B cell (primary cell): ENCODE measurements around the gene MOB3B. TPM values are rescaled to one million over a fixed set of nuclear protein-coding genes. Genes with fewer than 3 reads are reported as not detected.

ENCODE experiments used
- ATAC-seq: fragments of 200-7000 bp; cut with Tn5 transposase; one replicate; pipeline ENCODE4 v1.10.0; 2021; ENCODE audit warnings: low read depth, mild to moderate bottlenecking, moderate number of reproducible peaks, moderate library complexity
- CTCF ChIA-PET: fragments of 350-600 bp; sonication (Branson Sonifier 250); formaldehyde crosslinking; loops from one replicate; lab custom pipeline; 2021; ENCODE audit warnings: antibody characterized with exemption, inconsistent platforms; lab: Charles Lee
- POLR2A ChIA-PET: fragments of 350-600 bp; sonication (Branson Sonifier 250); formaldehyde crosslinking; loops from one replicate; lab custom pipeline; 2021; ENCODE audit warnings: antibody characterized with exemption; lab: Charles Lee
- DNase-seq: peaks from one replicate; pipeline ENCODE4 v3.0.0; 2013
- H2AFZ ChIP-seq: 2 replicates; pipeline ENCODE4 v1.6.1; 2012; ENCODE audit warnings: mild to moderate bottlenecking, low read depth, low read length; ENCODE audit not compliant: insufficient read depth, poor library complexity, severe bottlenecking
- H3K27ac ChIP-seq, 2 donors: 1 replicate in 1 of 2; 2 replicates in 1 of 2; pipeline ENCODE4 v1.5.1; 2012 to 2013; ENCODE audit warnings: low read length in 2 of 2, mild to moderate bottlenecking in 2 of 2, moderate library complexity in 1 of 2
- H3K27me3 ChIP-seq, 4 experiments: fragments of 200-600 bp in 1 of 4; sonication (generic) in 1 of 4; replicated peaks in 1 of 4; 1 replicate in 2 of 4; 2 replicates in 2 of 4; pipeline versions ENCODE4 v1.6.1 to v1.7.0; 2013 to 2016; ENCODE audit warnings: low read length in 3 of 4, mild to moderate bottlenecking in 2 of 4, mixed read lengths in 1 of 4, moderate library complexity in 1 of 4; ENCODE audit not compliant: insufficient read depth in 4 of 4, control insufficient read depth in 3 of 4; ENCODE audit errors: control extremely low read depth in 1 of 4
- H3K36me3 ChIP-seq, 2 experiments: replicated peaks in 1 of 2; 1 replicate in 1 of 2; 2 replicates in 1 of 2; pipeline versions ENCODE4 v1.6.1 to v1.7.1; 2013; ENCODE audit warnings: low read length in 1 of 2; ENCODE audit not compliant: insufficient read depth in 2 of 2, control insufficient read depth in 1 of 2; ENCODE audit errors: control extremely low read depth in 1 of 2, extremely low read depth in 1 of 2
- H3K4me1 ChIP-seq, 2 donors: fragments of 200-600 bp in 1 of 2; sonication (generic) in 1 of 2; 1 replicate in 1 of 2; 2 replicates in 1 of 2; pipeline versions ENCODE4 v1.5.1 to v1.6.1; 2013 to 2017; ENCODE audit warnings: low read length in 2 of 2; ENCODE audit not compliant: control insufficient read depth in 2 of 2, insufficient read depth in 2 of 2
- H3K4me2 ChIP-seq: replicated peaks from 2 replicates; pipeline ENCODE3; 2012; ENCODE audit warnings: mild to moderate bottlenecking, low read depth, low read length; ENCODE audit not compliant: poor library complexity, severe bottlenecking
- H3K4me3 ChIP-seq, 5 experiments: fragments of 200-600 bp in 1 of 5; sonication (generic) in 1 of 5; 1 replicate in 3 of 5; 2 replicates in 2 of 5; pipeline versions ENCODE4 v1.5.1 to v1.7.0; 2011 to 2016; ENCODE audit warnings: low read length in 4 of 5, mild to moderate bottlenecking in 4 of 5, low read depth in 2 of 5, control low read depth in 1 of 5, moderate library complexity in 1 of 5; ENCODE audit not compliant: insufficient read depth in 1 of 5; ENCODE audit errors: control extremely low read depth in 1 of 5, extremely low read depth in 1 of 5
- H3K79me2 ChIP-seq: fragments of 200-600 bp; sonication (generic); one replicate; pipeline ENCODE4 v1.6.0; 2016; ENCODE audit warnings: low read length; ENCODE audit not compliant: control insufficient read depth, insufficient read depth
- H3K9ac ChIP-seq: fragments of 200-600 bp; sonication (generic); 2 replicates; pipeline ENCODE4 v1.6.1; 2017; ENCODE audit warnings: mild to moderate bottlenecking, low read length, moderate library complexity
- H3K9me3 ChIP-seq, 3 donors: one replicate each; pipeline versions ENCODE4 v1.6.1 to v1.7.1; 2013; ENCODE audit warnings: low read length in 2 of 3; ENCODE audit not compliant: control insufficient read depth in 2 of 3, insufficient read depth in 1 of 3; ENCODE audit errors: control extremely low read depth in 1 of 3
- H4K20me1 ChIP-seq: 2 replicates; pipeline ENCODE4 v1.6.0; 2012; ENCODE audit warnings: mild to moderate bottlenecking, low read length; ENCODE audit not compliant: insufficient read depth, control insufficient read depth, poor library complexity, severe bottlenecking
- H3K27ac Mint-ChIP-seq: one replicate; pipeline ENCODE4 v1.8.0; 2021; ENCODE audit warnings: mixed read lengths
- H3K27me3 Mint-ChIP-seq: one replicate; pipeline ENCODE4 v1.8.0; 2021; ENCODE audit warnings: mixed read lengths
- H3K4me1 Mint-ChIP-seq: one replicate; pipeline ENCODE4 v1.8.0; 2021; ENCODE audit warnings: mixed read lengths
- H3K4me3 Mint-ChIP-seq: one replicate; pipeline ENCODE4 v1.8.0; 2021; ENCODE audit warnings: mixed read lengths
- H3K9me3 Mint-ChIP-seq: one replicate; pipeline ENCODE4 v1.8.0; 2022; ENCODE audit warnings: mixed read lengths; ENCODE audit not compliant: insufficient read depth
- EZH2 ChIP-seq: IDR thresholded peaks from 2 replicates; pipeline ENCODE4 v1.6.1; 2012; ENCODE audit warnings: borderline replicate concordance, low read depth, mild to moderate bottlenecking, moderate library complexity, low read length; ENCODE audit not compliant: insufficient read depth, poor library complexity, severe bottlenecking
- WGBS: methylation state at CpG from one replicate; pipeline ENCODE4 v1.1.5; 2013; ENCODE audit warnings: missing lambda C conversion rate; ENCODE audit not compliant: insufficient coverage; 5-methylcytosine and 5-hydroxymethylcytosine counted together
- intact Hi-C: fragments of 100-400 bp; cut with micrococcal nuclease; formaldehyde crosslinking; loops from one replicate; pipeline ENCODE4 v1.10.0; 2022
- polyA plus RNA-seq: library from polyadenylated mRNA; depleted of rRNA; stranded (reverse); fragments of >200 nt; gene quantifications from 2 replicates; pipeline ENCODE4 v1.2.3, GENCODE V29; 2012
- total RNA-seq, 2 donors: library from RNA; stranded (reverse); fragments of 120-200 nt in 1 of 2; gene quantifications; 1 replicate in 1 of 2; 2 replicates in 1 of 2; pipeline versions ENCODE4 v1.2.3 to v1.2.4, GENCODE V29; 2013 to 2022
- TF ChIP-seq, protein P1 (sequence below): fragments of 200-600 bp; IDR thresholded peaks from one replicate; pipeline ENCODE4 v1.8.0; 2022; ENCODE audit warnings: antibody characterized with exemption, mild to moderate bottlenecking

MOB3B gene
- total and polyA plus RNA-seq, 2 donors (not counting 1 experiment from before 2014, with no cell fraction given), result 7.3 to 7.9 TPM

DNA sequence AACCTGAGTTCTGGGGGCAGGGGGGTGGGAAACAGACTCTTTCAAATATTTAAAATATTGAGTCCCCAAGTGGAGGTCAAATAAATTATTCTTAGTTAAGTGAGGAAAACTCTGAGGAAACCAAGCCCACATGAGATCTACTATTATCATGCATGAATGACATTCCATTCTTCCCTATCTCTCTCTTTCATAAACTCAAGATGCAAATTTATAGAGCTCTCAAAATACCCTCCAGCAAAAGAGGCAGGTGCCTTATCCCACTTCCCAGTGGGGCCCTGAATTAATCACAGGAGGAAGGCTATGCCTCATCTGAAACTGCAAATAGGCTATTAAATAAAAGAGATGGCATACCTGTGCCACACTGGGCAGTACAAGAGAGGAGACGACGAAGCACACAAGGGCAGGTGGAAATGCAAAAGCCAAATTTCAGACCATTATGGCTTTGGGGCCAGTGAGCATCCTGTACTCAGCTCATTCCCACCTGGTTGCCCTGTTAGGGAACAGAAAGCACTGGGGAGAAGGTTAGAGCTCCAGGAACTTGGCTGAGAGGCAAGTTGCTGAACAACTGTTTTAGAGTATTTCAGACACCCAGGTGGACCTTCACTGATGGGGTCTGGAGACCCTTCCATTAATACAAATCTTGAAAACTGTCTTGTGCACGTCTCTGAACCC, 130.5 kb downstream of the MOB3B start:
- ATAC-seq, result no peak
- Histone ChIP-seq H3K79me2 (peaks cover 84% of the 10 kb centered on the region), H3K4me3 (no peak overlapping the region), H3K4me1 (peaks cover 36 to 45% of the 10 kb centered on the region in 2 donors), H2AFZ (no peak overlapping the region), H3K9me3 (peaks cover 0 to 2% (median 0%) of the 10 kb centered on the region in 3 donors), H3K9ac (no peak overlapping the region), H3K4me2 (peak overlapping the region; percentile 26), H3K27ac (no peak overlapping the region), H3K36me3 (peaks cover 2 to 3% of the 10 kb centered on the region in 2 experiments), H4K20me1 (peaks cover 6% of the 10 kb centered on the region), H3K27me3 (no peaks in the 10 kb centered on the region)
- peak overlapping the region; percentile 21 for H3K27ac Mint-ChIP-seq
- peak overlapping the region; percentile 24 for H3K4me3 Mint-ChIP-seq
- ChIA-PET CTCF (interaction anchor here (1.3 to 1.6 kb wide), 2 partner anchors 20 to 131 kb away, joined by 3 to 4 read pairs; partner anchors contain the start of gene MOB3B), POLR2A (no interaction called here)
- DNase-seq, result no peak
- TF ChIP-seq, protein P1, sequence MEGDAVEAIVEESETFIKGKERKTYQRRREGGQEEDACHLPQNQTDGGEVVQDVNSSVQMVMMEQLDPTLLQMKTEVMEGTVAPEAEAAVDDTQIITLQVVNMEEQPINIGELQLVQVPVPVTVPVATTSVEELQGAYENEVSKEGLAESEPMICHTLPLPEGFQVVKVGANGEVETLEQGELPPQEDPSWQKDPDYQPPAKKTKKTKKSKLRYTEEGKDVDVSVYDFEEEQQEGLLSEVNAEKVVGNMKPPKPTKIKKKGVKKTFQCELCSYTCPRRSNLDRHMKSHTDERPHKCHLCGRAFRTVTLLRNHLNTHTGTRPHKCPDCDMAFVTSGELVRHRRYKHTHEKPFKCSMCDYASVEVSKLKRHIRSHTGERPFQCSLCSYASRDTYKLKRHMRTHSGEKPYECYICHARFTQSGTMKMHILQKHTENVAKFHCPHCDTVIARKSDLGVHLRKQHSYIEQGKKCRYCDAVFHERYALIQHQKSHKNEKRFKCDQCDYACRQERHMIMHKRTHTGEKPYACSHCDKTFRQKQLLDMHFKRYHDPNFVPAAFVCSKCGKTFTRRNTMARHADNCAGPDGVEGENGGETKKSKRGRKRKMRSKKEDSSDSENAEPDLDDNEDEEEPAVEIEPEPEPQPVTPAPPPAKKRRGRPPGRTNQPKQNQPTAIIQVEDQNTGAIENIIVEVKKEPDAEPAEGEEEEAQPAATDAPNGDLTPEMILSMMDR, result no peak
- TF ChIP-seq EZH2, result no peak
- peaks cover 63% of the 10 kb centered on the region for H3K4me1 Mint-ChIP-seq
- H3K9me3 Mint-ChIP-seq, result no peaks in the 10 kb centered on the region
- H3K27me3 Mint-ChIP-seq, result no peaks in the 10 kb centered on the region
- intact Hi-C loops, result loop anchor here (10.0 kb wide), 1 partner anchor 54 kb away; no protein-coding TSS in a partner anchor
- 88% methylated on average over 3 of the region's 3 CpGs for WGBS

DNA sequence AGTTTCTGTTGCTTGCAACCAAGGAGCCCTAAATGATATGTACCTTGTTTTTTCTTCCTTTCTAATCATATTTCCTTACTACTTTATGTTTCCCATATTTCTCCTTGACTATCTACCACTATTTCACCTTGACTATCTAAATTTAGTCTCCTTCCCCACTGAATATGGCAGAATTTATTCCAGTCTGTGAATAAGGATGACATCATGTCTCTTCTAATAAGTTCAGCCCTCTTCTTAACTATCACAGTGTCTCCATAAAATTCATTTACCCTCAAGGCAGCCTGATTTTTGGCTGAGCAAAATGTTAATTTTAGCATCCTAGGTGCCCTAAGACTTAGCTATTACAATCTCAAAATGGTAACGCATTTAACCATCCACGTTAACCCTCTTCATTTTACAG, 133.1 kb downstream of the MOB3B start:
- no CpG with 5 or more reads among the region's 2 CpGs for WGBS
- no peaks in the 10 kb centered on the region for H3K27me3 ChIP-seq
- H3K4me3 ChIP-seq, result no peak overlapping the region
- POLR2A ChIA-PET, result no interaction called here
- Mint-ChIP-seq H3K27me3 (no peaks in the 10 kb centered on the region), H3K9me3 (no peaks in the 10 kb centered on the region), H3K4me3 (no peak overlapping the region), H3K4me1 (peaks cover 76% of the 10 kb centered on the region), H3K27ac (no peak overlapping the region)
- no peak overlapping the region for H3K9ac ChIP-seq
- no peak overlapping the region for H3K27ac ChIP-seq
- no peak overlapping the region for H2AFZ ChIP-seq
- ATAC-seq (no peak), DNase-seq (no peak)
- peaks cover 0 to 2% (median 0%) of the 10 kb centered on the region in 3 donors for H3K9me3 ChIP-seq
- no peak for TF ChIP-seq EZH2
- TF ChIP-seq, protein P1, result no peak
- H3K36me3 ChIP-seq, result peaks cover 2 to 3% of the 10 kb centered on the region in 2 experiments
- CTCF ChIA-PET, result interaction anchor here (1.2 kb wide), 1 partner anchor 63 kb away, joined by 3 read pairs; no protein-coding TSS in a partner anchor
- intact Hi-C loops, result loop anchor here (10.0 kb wide), 1 partner anchor 52 kb away; no protein-coding TSS in a partner anchor
- peaks cover 6% of the 10 kb centered on the region for H4K20me1 ChIP-seq
- H3K4me2 ChIP-seq, result no peak overlapping the region
- H3K4me1 ChIP-seq, result peaks cover 57 to 68% of the 10 kb centered on the region in 2 donors
- peaks cover 73% of the 10 kb centered on the region for H3K79me2 ChIP-seq
